HG03571 (cell line): ENCODE data around the gene RALGPS1.
A peak's percentile ranks its signal among the peaks of the same experiment; 100 is the strongest.

Experiments
- ATAC-seq: cut with Tn5 transposase; IDR thresholded peaks from one replicate; pipeline ENCODE4 v1.9.1; 2021; ENCODE audit not compliant: unreplicated experiment

Gene RALGPS1

GRCh38 chr9:127233989-127234388 is 319.4 kb downstream of the RALGPS1 start:
- ATAC-seq = no peak

GRCh38 chr9:127237801-127238200 is 323.2 kb downstream of the RALGPS1 start:
- ATAC-seq = no peak

GRCh38 chr9:127241354-127241753 is 326.8 kb downstream of the RALGPS1 start:
- ATAC-seq = no peak

- peak; percentile 99 for ATAC-seq
Observed at GRCh38 chr9:127244609-127245601, 330.3 kb downstream of the RALGPS1 start.

- ATAC-seq = no peak
Observed at GRCh38 chr9:127245637-127246164, 331.1 kb downstream of the RALGPS1 start.

- no peak for ATAC-seq
Observed at GRCh38 chr9:127248241-127248640, 333.7 kb downstream of the RALGPS1 start.

GRCh38 chr9:127249877-127250276 is 335.3 kb downstream of the RALGPS1 start:
- no peak for ATAC-seq

GRCh38 chr9:127250896-127251391 is 336.4 kb downstream of the RALGPS1 start:
- no peak for ATAC-seq

- ATAC-seq = no peak
Observed at GRCh38 chr9:127252410-127253318, 338.1 kb downstream of the RALGPS1 start.

GRCh38 chr9:127253446-127253845 is 338.9 kb downstream of the RALGPS1 start:
- ATAC-seq = no peak

- ATAC-seq = no peak
Observed at GRCh38 chr9:127255692-127256091, 341.1 kb downstream of the RALGPS1 start.

GRCh38 chr9:127256324-127256723 is 341.7 kb downstream of the RALGPS1 start:
- ATAC-seq = no peak

- no peak for ATAC-seq
Observed at GRCh38 chr9:127258606-127259471, 344.3 kb downstream of the RALGPS1 start.

GRCh38 chr9:127262602-127263001 is 348.0 kb downstream of the RALGPS1 start:
- no peak for ATAC-seq

- no peak for ATAC-seq
Observed at GRCh38 chr9:127263237-127263636, 348.7 kb downstream of the RALGPS1 start.

- ATAC-seq = no peak
Observed at GRCh38 chr9:127263664-127264063, 349.1 kb downstream of the RALGPS1 start.

GRCh38 chr9:127264462-127265219 is 350.1 kb downstream of the RALGPS1 start, which contains the start of gene GARNL3:
GARNL3 (plus strand) TSS chr9:127264774; CDS start chr9:127264878, 104 bp downstream.
- no peak for ATAC-seq

GRCh38 chr9:127267793-127268525 is 353.4 kb downstream of the RALGPS1 start:
- ATAC-seq = no peak

- no peak for ATAC-seq
Observed at GRCh38 chr9:127269449-127269848, 354.9 kb downstream of the RALGPS1 start.
